ENCODE measurements around the gene BNC2. TPM values are rescaled to one million over a fixed set of nuclear protein-coding genes. Genes with fewer than 3 reads are reported as not detected.
"Not testable (repeated sequence)": the region's sequence is repeated elsewhere in the genome, so short reads cannot be mapped to it uniquely, and the experiment has no call there.

The BNC2 gene
- total and polyA plus RNA-seq, 2 donors: 1.8 to 3.9 TPM

- H3K36me3 ChIP-seq (ENCODE audit: control insufficient read depth in 2 of 2, insufficient read depth in 2 of 2, low read length in 1 of 2): no peaks in the 10 kb centered on the region
- H3K4me1 ChIP-seq (ENCODE audit: control insufficient read depth in 2 of 2, insufficient read depth in 2 of 2, low read length in 2 of 2): no peaks in the 10 kb centered on the region
- no peak for DNase-seq (ENCODE audit: low read depth in 6 of 9, low spot score in 9 of 9)
These were observed 370.6 kb downstream of the BNC2 start for GRCh38 chr9:16499892-16500291.

DNA sequence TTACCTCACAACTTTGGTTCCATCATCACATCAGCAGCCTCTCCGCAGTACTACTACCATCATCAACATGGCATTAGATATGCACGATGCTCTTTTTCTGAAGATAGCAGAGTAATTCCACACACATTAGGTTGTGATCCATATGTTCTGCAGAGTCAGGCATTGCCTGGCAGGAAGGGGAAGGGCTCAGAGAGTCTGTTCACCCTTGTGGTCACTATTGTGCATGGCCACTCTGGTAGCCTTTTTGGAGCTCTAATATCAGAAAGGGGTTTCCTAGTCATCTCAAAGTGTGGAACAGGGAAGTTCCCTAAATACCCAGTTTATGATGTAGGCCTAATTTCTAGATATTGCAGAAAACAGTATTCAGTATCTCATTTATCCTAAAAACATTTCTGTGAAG lies 373.6 kb downstream of the BNC2 start:
- H3K4me3 ChIP-seq (ENCODE audit: low read length in 2 of 2): no peak overlapping the region

More at GRCh38 chr9:16499892-16500291, 370.6 kb downstream of the BNC2 start:
- Histone ChIP-seq H3K27me3 (ENCODE audit: control insufficient read depth in 2 of 2, insufficient read depth in 1 of 2, low read length in 1 of 2) (no peaks in the 10 kb centered on the region), H3K4me3 (ENCODE audit: low read length in 2 of 2) (no peak overlapping the region), H3K27ac (ENCODE audit: low read depth in 1 of 2, low read length in 1 of 2) (no peak overlapping the region), H3K9me3 (ENCODE audit: control insufficient read depth in 2 of 2, insufficient read depth in 1 of 2, low read length in 1 of 2) (no peaks in the 10 kb centered on the region)

GRCh38 chr9:16487915-16488314 lies 382.6 kb downstream of the BNC2 start:
- DNase-seq (ENCODE audit: low read depth in 6 of 9, low spot score in 9 of 9): no peak
- H3K27ac ChIP-seq (ENCODE audit: low read depth in 1 of 2, low read length in 1 of 2): no peak overlapping the region
- WGBS: 82% methylated on average over 7 of the region's 7 CpGs
- H3K4me1 ChIP-seq (ENCODE audit: control insufficient read depth in 2 of 2, insufficient read depth in 2 of 2, low read length in 2 of 2): no peaks in the 10 kb centered on the region
- no peak overlapping the region for H3K4me3 ChIP-seq (ENCODE audit: low read length in 2 of 2)
- no peaks in the 10 kb centered on the region for H3K9me3 ChIP-seq (ENCODE audit: control insufficient read depth in 2 of 2, insufficient read depth in 1 of 2, low read length in 1 of 2)
- H3K27me3 ChIP-seq (ENCODE audit: control insufficient read depth in 2 of 2, insufficient read depth in 1 of 2, low read length in 1 of 2): no peaks in the 10 kb centered on the region
- H3K36me3 ChIP-seq (ENCODE audit: control insufficient read depth in 2 of 2, insufficient read depth in 2 of 2, low read length in 1 of 2): no peaks in the 10 kb centered on the region

More for the DNA sequence above, 373.6 kb downstream of the BNC2 start:
- Histone ChIP-seq H3K9me3 (ENCODE audit: control insufficient read depth in 2 of 2, insufficient read depth in 1 of 2, low read length in 1 of 2) (no peaks in the 10 kb centered on the region), H3K4me1 (ENCODE audit: control insufficient read depth in 2 of 2, insufficient read depth in 2 of 2, low read length in 2 of 2) (no peaks in the 10 kb centered on the region), H3K36me3 (ENCODE audit: control insufficient read depth in 2 of 2, insufficient read depth in 2 of 2, low read length in 1 of 2) (no peaks in the 10 kb centered on the region), H3K27me3 (ENCODE audit: control insufficient read depth in 2 of 2, insufficient read depth in 1 of 2, low read length in 1 of 2) (no peaks in the 10 kb centered on the region), H3K27ac (ENCODE audit: low read depth in 1 of 2, low read length in 1 of 2) (no peak overlapping the region)
- over 99% methylated on average over 2 of the region's 2 CpGs for WGBS
- no peak for DNase-seq (ENCODE audit: low read depth in 6 of 9, low spot score in 9 of 9)

GRCh38 chr9:16485575-16486321 lies 384.7 kb downstream of the BNC2 start:
- no peak for DNase-seq (ENCODE audit: low read depth in 6 of 9, low spot score in 9 of 9)
- WGBS: 90% methylated on average over 6 of the region's 6 CpGs

DNA sequence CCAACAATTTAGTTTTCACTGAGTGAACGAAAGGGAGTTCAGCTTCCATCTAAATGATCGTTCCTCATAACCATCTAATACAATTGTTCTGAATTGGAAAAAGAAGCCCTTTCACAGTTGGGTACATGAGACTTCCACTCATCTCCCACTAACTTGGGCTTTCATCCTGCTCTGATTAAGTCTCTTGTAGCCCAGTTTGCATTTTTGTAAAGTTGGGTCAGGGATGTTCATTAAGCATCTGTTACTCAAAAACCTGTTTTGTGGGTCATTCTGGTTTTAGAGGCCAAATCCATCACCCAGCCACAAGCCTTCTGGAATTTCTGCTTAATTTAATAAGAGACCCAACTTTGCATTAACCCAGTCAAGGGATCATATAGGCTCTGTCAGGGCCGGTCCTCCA lies 385.3 kb downstream of the BNC2 start:
- H3K27ac ChIP-seq (ENCODE audit: low read depth in 1 of 2, low read length in 1 of 2): no peak overlapping the region
- no peaks in the 10 kb centered on the region for H3K27me3 ChIP-seq (ENCODE audit: control insufficient read depth in 2 of 2, insufficient read depth in 1 of 2, low read length in 1 of 2)
- DNase-seq (ENCODE audit: low read depth in 6 of 9, low spot score in 9 of 9): no peak
- WGBS: 94% methylated on average over 3 of the region's 3 CpGs
- no peak overlapping the region for H3K4me3 ChIP-seq (ENCODE audit: low read length in 2 of 2)
- no peaks in the 10 kb centered on the region for H3K9me3 ChIP-seq (ENCODE audit: control insufficient read depth in 2 of 2, insufficient read depth in 1 of 2, low read length in 1 of 2)
- H3K4me1 ChIP-seq (ENCODE audit: control insufficient read depth in 2 of 2, insufficient read depth in 2 of 2, low read length in 2 of 2): no peaks in the 10 kb centered on the region
- H3K36me3 ChIP-seq (ENCODE audit: control insufficient read depth in 2 of 2, insufficient read depth in 2 of 2, low read length in 1 of 2): no peaks in the 10 kb centered on the region

More at GRCh38 chr9:16485575-16486321, 384.7 kb downstream of the BNC2 start:
- H3K9me3 ChIP-seq (ENCODE audit: control insufficient read depth in 2 of 2, insufficient read depth in 1 of 2, low read length in 1 of 2): no peaks in the 10 kb centered on the region
- H3K4me3 ChIP-seq (ENCODE audit: low read length in 2 of 2): no peak overlapping the region
- H3K4me1 ChIP-seq (ENCODE audit: control insufficient read depth in 2 of 2, insufficient read depth in 2 of 2, low read length in 2 of 2): no peaks in the 10 kb centered on the region
- no peaks in the 10 kb centered on the region for H3K27me3 ChIP-seq (ENCODE audit: control insufficient read depth in 2 of 2, insufficient read depth in 1 of 2, low read length in 1 of 2)
- no peak overlapping the region for H3K27ac ChIP-seq (ENCODE audit: low read depth in 1 of 2, low read length in 1 of 2)
- H3K36me3 ChIP-seq (ENCODE audit: control insufficient read depth in 2 of 2, insufficient read depth in 2 of 2, low read length in 1 of 2): no peaks in the 10 kb centered on the region

DNA sequence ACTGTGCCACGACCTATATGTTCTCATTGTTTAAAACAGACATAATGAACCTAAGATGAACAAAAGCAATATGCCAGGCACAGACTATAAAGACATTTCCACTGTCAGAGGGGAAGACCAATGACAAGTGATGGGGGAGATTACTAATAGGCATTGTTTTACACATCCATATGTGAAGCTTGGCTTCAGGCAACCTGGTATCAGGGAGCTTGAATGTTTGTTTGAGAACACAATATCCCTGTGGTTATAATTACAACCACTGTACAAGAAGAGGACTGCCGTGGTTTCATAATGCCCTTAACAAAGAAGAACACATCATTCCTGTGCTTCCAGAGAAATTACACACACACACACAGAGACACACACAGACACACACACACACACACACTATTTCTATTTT lies 385.7 kb downstream of the BNC2 start:
- H3K27ac ChIP-seq (ENCODE audit: low read depth in 1 of 2, low read length in 1 of 2): no peak overlapping the region
- H3K9me3 ChIP-seq (ENCODE audit: control insufficient read depth in 2 of 2, insufficient read depth in 1 of 2, low read length in 1 of 2): no peaks in the 10 kb centered on the region
- no peaks in the 10 kb centered on the region for H3K4me1 ChIP-seq (ENCODE audit: control insufficient read depth in 2 of 2, insufficient read depth in 2 of 2, low read length in 2 of 2)
- H3K27me3 ChIP-seq (ENCODE audit: control insufficient read depth in 2 of 2, insufficient read depth in 1 of 2, low read length in 1 of 2): no peaks in the 10 kb centered on the region
- H3K36me3 ChIP-seq (ENCODE audit: control insufficient read depth in 2 of 2, insufficient read depth in 2 of 2, low read length in 1 of 2): no peaks in the 10 kb centered on the region
- no peak for DNase-seq (ENCODE audit: low read depth in 6 of 9, low spot score in 9 of 9)
- no peak overlapping the region for H3K4me3 ChIP-seq (ENCODE audit: low read length in 2 of 2)
- 88% methylated on average over 2 of the region's 2 CpGs for WGBS

DNA sequence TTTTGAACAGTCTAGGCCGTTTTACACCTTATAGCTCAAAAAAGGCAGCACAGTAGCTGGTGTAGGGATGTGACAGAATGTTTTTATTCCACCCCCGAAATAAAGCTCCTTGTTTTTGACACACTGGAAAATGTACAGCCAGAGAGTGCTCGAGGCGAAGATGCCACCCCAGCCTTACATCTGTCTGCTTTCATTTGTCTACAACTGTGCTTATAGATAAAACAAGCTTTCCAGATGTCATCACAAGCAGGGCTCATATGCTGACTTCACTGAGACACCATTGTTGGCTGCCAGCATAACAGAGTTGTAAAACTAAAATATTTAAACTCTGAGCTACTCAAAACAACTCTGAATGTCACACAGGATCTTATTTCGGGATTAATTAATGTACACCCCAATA lies 386.3 kb downstream of the BNC2 start:
- H3K9me3 ChIP-seq (ENCODE audit: control insufficient read depth in 2 of 2, insufficient read depth in 1 of 2, low read length in 1 of 2): no peaks in the 10 kb centered on the region
- 89% methylated on average over 5 of the region's 5 CpGs for WGBS
- DNase-seq (ENCODE audit: low read depth in 6 of 9, low spot score in 9 of 9): no peak
- H3K27ac ChIP-seq (ENCODE audit: low read depth in 1 of 2, low read length in 1 of 2): no peak overlapping the region
- H3K4me3 ChIP-seq (ENCODE audit: low read length in 2 of 2): no peak overlapping the region
- no peaks in the 10 kb centered on the region for H3K36me3 ChIP-seq (ENCODE audit: control insufficient read depth in 2 of 2, insufficient read depth in 2 of 2, low read length in 1 of 2)
- H3K27me3 ChIP-seq (ENCODE audit: control insufficient read depth in 2 of 2, insufficient read depth in 1 of 2, low read length in 1 of 2): no peaks in the 10 kb centered on the region
- H3K4me1 ChIP-seq (ENCODE audit: control insufficient read depth in 2 of 2, insufficient read depth in 2 of 2, low read length in 2 of 2): no peaks in the 10 kb centered on the region

GRCh38 chr9:16482764-16483163 lies 387.7 kb downstream of the BNC2 start:
- Histone ChIP-seq H3K27ac (ENCODE audit: low read depth in 1 of 2, low read length in 1 of 2) (no peak overlapping the region), H3K9me3 (ENCODE audit: control insufficient read depth in 2 of 2, insufficient read depth in 1 of 2, low read length in 1 of 2) (no peaks in the 10 kb centered on the region), H3K4me3 (ENCODE audit: low read length in 2 of 2) (no peak overlapping the region), H3K27me3 (ENCODE audit: control insufficient read depth in 2 of 2, insufficient read depth in 1 of 2, low read length in 1 of 2) (no peaks in the 10 kb centered on the region), H3K36me3 (ENCODE audit: control insufficient read depth in 2 of 2, insufficient read depth in 2 of 2, low read length in 1 of 2) (no peaks in the 10 kb centered on the region), H3K4me1 (ENCODE audit: control insufficient read depth in 2 of 2, insufficient read depth in 2 of 2, low read length in 2 of 2) (no peaks in the 10 kb centered on the region)
- 95% methylated on average over 6 of the region's 6 CpGs for WGBS
- no peak for DNase-seq (ENCODE audit: low read depth in 6 of 9, low spot score in 9 of 9)

GRCh38 chr9:16480584-16480983 lies 389.9 kb downstream of the BNC2 start:
- WGBS: 98% methylated on average over 20 of the region's 20 CpGs
- not testable (repeated sequence) for H3K4me1 ChIP-seq (ENCODE audit: control insufficient read depth in 2 of 2, insufficient read depth in 2 of 2, low read length in 2 of 2); H3K27ac ChIP-seq (ENCODE audit: low read depth in 1 of 2, low read length in 1 of 2); H3K9me3 ChIP-seq (ENCODE audit: control insufficient read depth in 2 of 2, insufficient read depth in 1 of 2, low read length in 1 of 2); H3K27me3 ChIP-seq (ENCODE audit: control insufficient read depth in 2 of 2, insufficient read depth in 1 of 2, low read length in 1 of 2); H3K4me3 ChIP-seq (ENCODE audit: low read length in 2 of 2); H3K36me3 ChIP-seq (ENCODE audit: control insufficient read depth in 2 of 2, insufficient read depth in 2 of 2, low read length in 1 of 2); DNase-seq (ENCODE audit: low read depth in 6 of 9, low spot score in 9 of 9)

All from thymus (tissue), 11 donors.